Measurements from ENCODE around the gene ABLIM3. TPM values are rescaled to one million over a fixed set of nuclear protein-coding genes. Genes with fewer than 3 reads are reported as not detected.

ABLIM3 gene
- total and polyA plus RNA-seq, 2 experiments from 2014 or later: 0.19 to 2.2 TPM

- no peaks in the 10 kb centered on the region for H4K20me1 ChIP-seq (replicated peaks; ENCODE audit: insufficient read depth)
- H3K4me1 Mint-ChIP-seq: peaks cover 10% of the 10 kb centered on the region
- H3K4me3 Mint-ChIP-seq: no peak overlapping the region
- H3K36me3 ChIP-seq (ENCODE audit: insufficient read depth): no peaks in the 10 kb centered on the region
- H3K27ac Mint-ChIP-seq: no peak overlapping the region
- no peaks in the 10 kb centered on the region for H3K79me2 ChIP-seq (replicated peaks; ENCODE audit: insufficient read depth)
- TF ChIP-seq CTCF (conservative IDR thresholded peaks at IDR 0.05; ENCODE audit: low read depth in 2 of 2) (no peak), EZH2 (IDR thresholded peaks at IDR 0.05; ENCODE audit: low read depth, unreplicated experiment) (no peak), ZNF331 (CRISPR knock-in tag; IDR thresholded peaks at IDR 0.05; ENCODE audit: low read depth) (no peak), POLR2AphosphoS5 (IDR thresholded peaks at IDR 0.05; ENCODE audit: low read depth) (no peak), NANOG (IDR thresholded peaks at IDR 0.05; ENCODE audit: borderline replicate concordance) (no peak), CREB1 (CRISPR knock-in tag; IDR thresholded peaks at IDR 0.05; ENCODE audit: low read depth) (no peak), ETS1 (IDR thresholded peaks at IDR 0.05) (no peak), ZNF114 (CRISPR knock-in tag; IDR thresholded peaks at IDR 0.05) (no peak), EZH2phosphoT487 (IDR thresholded peaks at IDR 0.05; ENCODE audit: unreplicated experiment) (no peak)
- no peaks in the 10 kb centered on the region for H3F3A ChIP-seq (replicated peaks; ENCODE audit: low read depth)
- no peak overlapping the region for H3K4me3 ChIP-seq
- H3K27me3 Mint-ChIP-seq (ENCODE audit: insufficient read depth, low read depth, poor library complexity): peaks cover 7% of the 10 kb centered on the region
- H3K27me3 ChIP-seq (ENCODE audit: insufficient read depth): peaks cover 13% of the 10 kb centered on the region
- DNase-seq (ENCODE audit: low spot score): no peak
- H2AFZ ChIP-seq: no peak overlapping the region
- ATAC-seq: no peak
- H3K4me2 ChIP-seq: no peak overlapping the region
- no peaks in the 10 kb centered on the region; the same call in 2 of the 3 replicates for H3K36me3 Mint-ChIP-seq (ENCODE audit: low read depth)
- no peaks in the 10 kb centered on the region for H3K9me3 Mint-ChIP-seq
- H3K27ac ChIP-seq (ENCODE audit: low read depth): no peak overlapping the region
- no peaks in the 10 kb centered on the region for H3K4me1 ChIP-seq (ENCODE audit: insufficient read depth)
- H3K9me2 ChIP-seq (ENCODE audit: insufficient read depth): no peaks in the 10 kb centered on the region
These were observed 123.8 kb downstream of the ABLIM3 start for GRCh38 chr5:149265068-149265465.

DNA sequence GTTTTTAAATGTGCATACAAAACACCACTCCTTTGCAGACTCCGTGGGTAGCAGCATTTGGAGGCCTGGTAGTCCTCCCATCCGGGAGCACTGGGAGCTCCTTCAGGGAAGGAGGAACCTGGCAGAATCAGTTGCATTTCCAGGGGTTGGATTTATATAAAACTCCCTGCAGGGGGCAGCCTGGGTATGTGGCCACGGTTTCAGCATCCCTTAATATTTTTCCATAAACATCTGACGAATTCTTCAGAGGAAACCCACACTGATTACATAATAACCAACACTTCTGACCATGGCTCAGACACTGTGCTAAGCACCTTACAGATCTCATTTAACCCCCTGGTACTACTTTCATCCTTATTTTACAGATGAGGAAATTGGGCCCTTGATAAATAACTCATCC is 124.3 kb downstream of the ABLIM3 start:
- Mint-ChIP-seq H3K27ac (no peak overlapping the region), H3K4me3 (no peak overlapping the region), H3K27me3 (ENCODE audit: insufficient read depth, low read depth, poor library complexity) (peaks cover 12% of the 10 kb centered on the region), H3K4me1 (peaks cover 10% of the 10 kb centered on the region), H3K36me3 (ENCODE audit: low read depth) (no peaks in the 10 kb centered on the region; the same call in 2 of the 3 replicates), H3K9me3 (no peaks in the 10 kb centered on the region)
- Histone ChIP-seq H3K79me2 (replicated peaks; ENCODE audit: insufficient read depth) (no peaks in the 10 kb centered on the region), H3K27me3 (ENCODE audit: insufficient read depth) (peaks cover 18% of the 10 kb centered on the region), H3K4me2 (no peak overlapping the region), H3K27ac (ENCODE audit: low read depth) (no peak overlapping the region), H3K4me3 (no peak overlapping the region), H3K36me3 (ENCODE audit: insufficient read depth) (no peaks in the 10 kb centered on the region), H4K20me1 (replicated peaks; ENCODE audit: insufficient read depth) (no peaks in the 10 kb centered on the region), H3K9me2 (ENCODE audit: insufficient read depth) (no peaks in the 10 kb centered on the region), H3K4me1 (ENCODE audit: insufficient read depth) (no peaks in the 10 kb centered on the region), H2AFZ (no peak overlapping the region), H3F3A (replicated peaks; ENCODE audit: low read depth) (no peaks in the 10 kb centered on the region)
- peak; percentile 28 to 34; a peak in 3 of 4 replicates for TF ChIP-seq CTCF (conservative IDR thresholded peaks at IDR 0.05; ENCODE audit: low read depth in 2 of 2)
- no peak for TF ChIP-seq POLR2AphosphoS5 (IDR thresholded peaks at IDR 0.05; ENCODE audit: low read depth)
- no peak for TF ChIP-seq ZNF331 (CRISPR knock-in tag; IDR thresholded peaks at IDR 0.05; ENCODE audit: low read depth)
- TF ChIP-seq NANOG (IDR thresholded peaks at IDR 0.05; ENCODE audit: borderline replicate concordance): no peak
- peak; percentile 32 for DNase-seq (ENCODE audit: low spot score)
- no peak for ATAC-seq

Data from GM23338 (cell line).